Keratinocyte (primary cell): ENCODE results near the gene FAT2. TPM values are rescaled to one million over a fixed set of nuclear protein-coding genes. Genes with fewer than 3 reads are reported as not detected.
A peak's percentile ranks its signal among the peaks of the same experiment; 100 is the strongest.

Experiments used
- DNase-seq: peaks from one replicate; pipeline ENCODE4 v3.0.0-alpha.2; 2011; ENCODE audit warnings: low read depth, missing footprints, low spot score
- FAIRE-seq: peaks from 2 replicates; lab custom pipeline; 2011; peaks lifted over from hg19 to GRCh38; lab: Jason Lieb, UNC
- H2AFZ ChIP-seq: 2 replicates; pipeline ENCODE4 v1.6.0; 2012; ENCODE audit warnings: low read length, control low read depth, inconsistent platforms; ENCODE audit not compliant: control insufficient read depth
- H3K27ac ChIP-seq: 2 replicates; pipeline ENCODE4 v1.5.1; 2011; ENCODE audit warnings: low read length; ENCODE audit not compliant: control insufficient read depth, insufficient read depth
- H3K27me3 ChIP-seq: 3 replicates; pipeline ENCODE4 v1.6.0; 2011; ENCODE audit warnings: low read length; ENCODE audit not compliant: control insufficient read depth, insufficient read depth; ENCODE audit errors: extremely low read depth
- H3K36me3 ChIP-seq, 2 experiments: 2 replicates in 1 of 2; 3 replicates in 1 of 2; pipeline ENCODE4 v1.5.1; 2011; ENCODE audit warnings: low read length in 2 of 2, mild to moderate bottlenecking in 1 of 2; ENCODE audit not compliant: control insufficient read depth in 2 of 2, insufficient read depth in 2 of 2; ENCODE audit errors: extremely low read depth in 1 of 2
- H3K4me1 ChIP-seq: 3 replicates; pipeline ENCODE4 v1.5.1; 2011; ENCODE audit warnings: low read length; ENCODE audit not compliant: control insufficient read depth, insufficient read depth; ENCODE audit errors: extremely low read depth
- H3K4me2 ChIP-seq: 3 replicates; pipeline ENCODE4 v1.6.0; 2011; ENCODE audit warnings: low read depth, low read length; ENCODE audit not compliant: control insufficient read depth, insufficient read depth; ENCODE audit errors: extremely low read depth
- H3K4me3 ChIP-seq, 3 experiments: fragments of 200-600 bp in 1 of 3; sonication (generic) in 1 of 3; 2 replicates in 2 of 3; 3 replicates in 1 of 3; pipeline ENCODE4 v1.5.1; 2011 to 2016; ENCODE audit warnings: low read length in 3 of 3, mild to moderate bottlenecking in 3 of 3, control low read depth in 2 of 3, inconsistent platforms in 1 of 3, low read depth in 1 of 3, mixed read lengths in 1 of 3, mixed run types in 1 of 3, moderate library complexity in 1 of 3; ENCODE audit not compliant: control insufficient read depth in 2 of 3, insufficient read depth in 2 of 3; ENCODE audit errors: extremely low read depth in 1 of 3
- H3K79me2 ChIP-seq: 2 replicates; pipeline ENCODE4 v1.6.0; 2012; ENCODE audit warnings: low read length; ENCODE audit not compliant: control insufficient read depth, insufficient read depth
- H3K9ac ChIP-seq: 3 replicates; pipeline ENCODE4 v1.6.0; 2011; ENCODE audit warnings: low read length; ENCODE audit not compliant: control insufficient read depth, insufficient read depth; ENCODE audit errors: extremely low read depth
- H3K9me1 ChIP-seq: 3 replicates; pipeline ENCODE4 v1.6.0; 2011; ENCODE audit warnings: low read length; ENCODE audit not compliant: control insufficient read depth, insufficient read depth; ENCODE audit errors: extremely low read depth
- H3K9me3 ChIP-seq: 2 replicates; pipeline ENCODE4 v1.5.1; 2012; ENCODE audit warnings: low read depth, low read length; ENCODE audit not compliant: control insufficient read depth
- H4K20me1 ChIP-seq: 3 replicates; pipeline ENCODE4 v1.6.0; 2011; ENCODE audit warnings: low read length; ENCODE audit not compliant: control insufficient read depth, insufficient read depth; ENCODE audit errors: extremely low read depth
- CTCF ChIP-seq, 3 experiments: IDR thresholded peaks in 1 of 3; conservative IDR thresholded peaks in 1 of 3; optimal IDR thresholded peaks in 1 of 3; 2 replicates in 2 of 3; 3 replicates in 1 of 3; pipeline versions ENCODE3 to v1.5.1; 2011; ENCODE audit warnings: low read length in 3 of 3, mild to moderate bottlenecking in 3 of 3, moderate library complexity in 2 of 3, control low read depth in 1 of 3, inconsistent platforms in 1 of 3; ENCODE audit not compliant: insufficient read depth in 2 of 3; ENCODE audit errors: extremely low read depth in 1 of 3
- EZH2 ChIP-seq: IDR thresholded peaks from one replicate; pipeline ENCODE4 v1.6.1; 2012; ENCODE audit warnings: inconsistent platforms, mild to moderate bottlenecking, low read length, moderate library complexity
- dilution Hi-C: fragments of 300-500 bp; cut with MboI; formaldehyde crosslinking; loops from one replicate; pipeline ENCODE4 v1.7.0; 2020; ENCODE audit warnings: low sequenced_read_pairs; ENCODE audit not compliant: extremely low pct_ligation_motif_present
- polyA minus RNA-seq, 3 experiments: library from RNA; depleted of rRNA, polyadenylated mRNA; stranded (reverse); fragments of >200 nt; gene quantifications; 1 replicate in 1 of 3; 2 replicates in 1 of 3; 3 replicates in 1 of 3; pipeline ENCODE4 v1.2.3, GENCODE V29; 2011
- polyA plus RNA-seq, 5 experiments: library from polyadenylated mRNA; depleted of rRNA in 3 of 5; stranded (reverse) in 3 of 5; stranded (forward) in 1 of 5; unstranded in 1 of 5; fragments of >200 nt; gene quantifications; 1 replicate in 1 of 5; 2 replicates in 3 of 5; 3 replicates in 1 of 5; pipeline versions ENCODE4 v1.2.1 to v1.2.3, GENCODE V29; 2011 to 2012; ENCODE audit warnings: missing spikeins in 2 of 5, low read depth in 1 of 5, low replicate concordance in 1 of 5

Gene FAT2
- polyA plus RNA-seq (35.0 to 58.0 TPM (median 51.5 TPM) in 3 replicates), polyA minus RNA-seq (219 to 287 TPM (median 236 TPM) in 3 replicates)
- 20.3 TPM for polyA plus RNA-seq (2011; ENCODE audit: low read depth)
- polyA plus RNA-seq (2011; cell fraction: cytosol; rRNA removed), result 12.5 and 14.2 TPM in 2 replicates
- polyA plus RNA-seq (2011; cell fraction: nucleus; rRNA removed), result 217 and 259 TPM in 2 replicates
- polyA plus RNA-seq (2012; ENCODE audit: low replicate concordance), result 44.0 and 58.0 TPM in 2 replicates
- polyA minus RNA-seq (2011; cell fraction: cytosol; rRNA and poly(A)+ RNA removed), result 63.1 TPM
- 484 and 633 TPM in 2 replicates for polyA minus RNA-seq (2011; cell fraction: nucleus; rRNA and poly(A)+ RNA removed)

- DNase-seq (no peak), FAIRE-seq (peak; percentile 94)
- Histone ChIP-seq H3K27me3 (no peaks in the 10 kb centered on the region), H3K9me3 (no peaks in the 10 kb centered on the region), H4K20me1 (no peaks in the 10 kb centered on the region), H3K9ac (peak within 1 kb of the TSS; percentile 92), H3K4me3 (peak within 1 kb of the TSS; percentile 74 to 85 (median 78)), H3K9me1 (no peaks in the 10 kb centered on the region), H2AFZ (peak within 1 kb of the TSS; percentile 76), H3K4me1 (peaks cover 60% of the 10 kb centered on the region), H3K79me2 (peaks cover 52% of the 10 kb centered on the region), H3K4me2 (peak within 1 kb of the TSS; percentile 92), H3K27ac (peak within 1 kb of the TSS; percentile 91), H3K36me3 (peaks cover 2 to 13% of the 10 kb centered on the region in 2 experiments)
- dilution Hi-C loops, result no loop called here
- TF ChIP-seq CTCF (optimal IDR thresholded peaks at IDR 0.05 in 1 of 3, IDR thresholded peaks at IDR 0.05 in 1 of 3, conservative IDR thresholded peaks at IDR 0.05 in 1 of 3; ENCODE audit: extremely low read depth in 1 of 3, insufficient read depth in 2 of 3, low read length in 3 of 3), result no peak
- TF ChIP-seq EZH2, result no peak
Observed at GRCh38 chr5:151591144-151591819, at the start of gene FAT2. TSS of gene FAT2 (minus strand) at chr5:151591331. CDS start at chr5:151568931, 22,400 bp downstream.

- FAIRE-seq, result no peak
- H3K27me3 ChIP-seq, result no peaks in the 10 kb centered on the region
- H3K27ac ChIP-seq, result no peak overlapping the region
- no peak overlapping the region for H2AFZ ChIP-seq
- H4K20me1 ChIP-seq, result no peaks in the 10 kb centered on the region
- H3K4me2 ChIP-seq, result no peak overlapping the region
- TF ChIP-seq CTCF (optimal IDR thresholded peaks at IDR 0.05 in 1 of 3, IDR thresholded peaks at IDR 0.05 in 1 of 3, conservative IDR thresholded peaks at IDR 0.05 in 1 of 3; ENCODE audit: extremely low read depth in 1 of 3, insufficient read depth in 2 of 3, low read length in 3 of 3), result no peak
- TF ChIP-seq EZH2, result no peak
- H3K4me1 ChIP-seq, result peaks cover 49% of the 10 kb centered on the region
- no peak overlapping the region for H3K4me3 ChIP-seq
- H3K9me1 ChIP-seq, result no peaks in the 10 kb centered on the region
- H3K9ac ChIP-seq, result no peak overlapping the region
- no peaks in the 10 kb centered on the region for H3K79me2 ChIP-seq
- dilution Hi-C loops, result no loop called here
- no peaks in the 10 kb centered on the region for H3K36me3 ChIP-seq
- DNase-seq, result no peak
- H3K9me3 ChIP-seq, result no peaks in the 10 kb centered on the region
Observed at GRCh38 chr5:151638619-151639018, 47.5 kb upstream of the FAT2 start.
